NCI-H1092 treated with DMSO at 0.1 percent for 48 hours (cell line): ENCODE measurements around the gene C1QL3.
A peak's percentile ranks its signal among the peaks of the same experiment; 100 is the strongest.

Experiments
- DNase-seq: peaks from one replicate; lab custom pipeline; 2025; lab: John Stamatoyannopoulos, UW

The C1QL3 gene

GRCh38 chr10:16493884-16494536, 27.7 kb downstream of the C1QL3 start:
- DNase-seq = no peak

- peak; percentile 30 for DNase-seq
Measured at GRCh38 chr10:16491933-16492332, 29.7 kb downstream of the C1QL3 start.

GRCh38 chr10:16490511-16490910, 31.2 kb downstream of the C1QL3 start:
- no peak for DNase-seq

GRCh38 chr10:16483241-16483917, 38.3 kb downstream of the C1QL3 start:
- no peak for DNase-seq

GRCh38 chr10:16481052-16481728, 40.5 kb downstream of the C1QL3 start:
- no peak for DNase-seq

- DNase-seq = no peak
Measured at GRCh38 chr10:16478801-16479200, 42.9 kb downstream of the C1QL3 start.

- DNase-seq = no peak
Measured at GRCh38 chr10:16477757-16478156, 43.9 kb downstream of the C1QL3 start.

- no peak for DNase-seq
Measured at GRCh38 chr10:16472828-16473227, 48.9 kb downstream of the C1QL3 start.

- DNase-seq = no peak
Measured at GRCh38 chr10:16470747-16471146, 50.9 kb downstream of the C1QL3 start.

- DNase-seq = no peak
Measured at GRCh38 chr10:16466001-16466400, 55.7 kb downstream of the C1QL3 start.
